Limb (tissue), 2 donors: Measurements from ENCODE around the gene SNRNP27.

Experiments
- DNase-seq, 2 donors: peaks; one replicate each; pipeline ENCODE4 v3.0.0-alpha.2; 2016; ENCODE audit errors: extremely low spot score in 2 of 2

SNRNP27 gene

DNA sequence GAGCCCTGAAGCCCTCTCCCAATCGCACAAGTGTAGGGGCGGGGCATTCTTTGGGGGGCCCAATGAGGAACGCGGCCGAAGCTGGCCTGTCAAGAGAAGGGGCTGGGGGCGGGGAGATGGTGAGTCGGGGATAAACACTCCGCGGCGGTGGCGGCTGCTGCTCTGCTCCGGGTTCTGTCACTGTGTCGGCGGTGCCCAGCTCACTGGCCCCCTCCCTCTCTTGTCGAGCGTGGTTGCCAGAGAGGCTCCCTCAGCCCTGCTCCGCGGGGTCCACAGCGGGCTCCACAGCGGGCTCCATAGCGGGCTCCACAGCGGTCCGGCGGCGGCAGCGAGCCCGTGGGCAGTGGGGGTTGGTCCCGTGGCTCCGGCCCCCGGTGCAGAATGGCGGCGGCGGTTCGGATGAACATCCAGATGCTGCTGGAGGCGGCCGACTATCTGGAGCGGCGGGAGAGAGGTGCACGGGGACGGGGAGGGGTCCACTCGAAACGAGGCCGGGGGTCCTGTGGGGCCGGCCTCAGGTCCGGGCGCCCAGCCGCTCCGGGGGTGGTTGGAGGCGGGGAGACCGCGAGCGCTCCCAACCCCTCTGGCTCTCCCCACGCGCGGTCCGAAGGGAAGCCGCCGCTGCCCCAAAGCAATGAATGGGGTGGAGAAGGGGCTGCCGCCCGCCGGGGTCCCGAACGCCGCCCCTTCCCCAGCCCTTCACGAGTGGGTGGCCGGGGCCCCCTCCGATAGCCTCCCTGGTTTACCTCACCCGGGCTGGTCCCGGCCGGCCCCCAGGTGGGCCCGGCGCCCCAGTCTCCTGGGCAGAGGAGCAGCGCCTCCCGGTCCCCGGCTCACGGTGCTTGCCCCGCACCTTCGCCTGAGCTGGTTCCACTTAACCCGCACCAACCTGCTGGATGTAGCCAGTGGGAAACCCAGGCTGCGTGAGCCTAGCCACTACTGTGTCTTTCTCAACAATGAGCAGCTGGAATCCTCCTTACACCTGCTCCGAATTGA is 21.5 kb downstream of the SNRNP27 start, which contains the start of gene MXD1:
Gene MXD1, plus strand, starts transcription at position 160 of the 996 bp plus-strand sequence. Its CDS starts 222 bp downstream, at position 382.
- DNase-seq = no peak

DNA sequence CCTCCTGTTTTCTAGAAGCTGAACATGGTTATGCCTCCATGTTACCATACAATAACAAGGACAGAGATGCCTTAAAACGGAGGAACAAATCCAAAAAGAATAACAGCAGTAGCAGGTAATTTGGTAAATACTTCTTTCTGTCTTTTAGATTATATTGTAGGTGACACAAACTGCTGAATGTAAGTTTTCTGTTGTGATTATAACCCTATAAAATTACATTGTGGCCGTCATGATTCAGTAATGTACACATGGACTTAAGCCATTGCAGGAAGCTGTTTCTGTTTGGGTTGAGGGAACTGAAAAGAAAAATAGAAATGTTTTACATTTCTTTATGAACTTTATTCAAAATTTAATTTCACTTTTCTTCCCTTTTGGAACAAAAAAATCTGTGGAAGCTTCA is 22.4 kb downstream of the SNRNP27 start:
- no peak for DNase-seq

DNA sequence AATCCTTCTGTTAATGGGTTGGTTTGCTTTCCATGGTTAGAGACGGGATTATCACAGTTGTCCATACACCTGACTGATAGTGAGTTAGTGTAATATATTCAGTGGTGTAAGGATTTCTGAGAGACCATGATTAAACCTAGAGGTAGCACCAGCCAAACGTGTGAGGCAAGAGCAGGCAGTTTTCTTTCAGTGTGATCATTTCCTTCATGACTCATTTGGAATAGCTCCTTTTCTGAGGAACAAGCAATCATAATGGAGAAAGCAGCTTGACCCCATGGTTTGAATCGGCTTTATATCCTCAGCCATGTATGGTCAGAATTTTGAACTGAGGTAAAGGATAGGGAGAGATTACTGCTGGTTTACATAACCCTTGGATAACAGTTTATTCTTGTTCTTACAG is 24.1 kb downstream of the SNRNP27 start:
- no peak for DNase-seq

DNA sequence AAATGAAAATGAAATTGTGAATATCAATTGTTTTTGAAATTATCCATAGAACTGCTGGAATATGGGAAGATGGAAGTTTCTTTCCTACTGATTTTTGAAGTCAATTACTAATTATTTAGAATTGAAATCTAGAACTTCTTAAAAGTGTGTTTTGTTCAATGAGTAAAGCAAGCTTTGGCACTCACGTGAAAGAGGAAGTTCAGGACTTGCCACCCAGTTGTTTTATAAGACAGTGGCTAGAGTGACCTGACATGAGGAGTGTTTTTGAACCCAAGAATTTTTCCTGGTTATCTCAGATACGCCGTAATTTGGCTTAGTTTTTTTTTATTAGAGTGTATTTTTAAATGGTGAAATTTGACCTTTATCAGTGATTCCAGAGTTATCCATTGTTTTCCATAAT is 24.6 kb downstream of the SNRNP27 start:
- DNase-seq = no peak

DNA sequence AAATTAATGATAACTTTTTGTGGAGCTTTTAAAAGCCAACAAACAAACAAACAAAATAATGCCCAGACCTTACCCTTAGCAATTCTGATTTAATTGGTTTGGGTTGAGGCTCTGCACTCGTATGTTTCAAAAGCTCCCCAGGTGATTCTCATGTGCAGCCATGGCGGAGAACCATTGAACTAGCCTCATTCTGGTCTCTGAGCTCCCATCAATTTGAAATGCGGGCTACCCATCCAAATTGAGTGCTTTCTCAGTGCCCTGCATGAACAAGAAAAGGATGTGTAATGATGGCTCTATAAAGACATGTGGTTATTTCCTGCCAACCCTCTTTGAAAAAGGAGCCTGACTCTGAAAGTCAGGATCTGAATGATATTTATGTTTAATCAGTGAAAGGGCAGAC is 29.4 kb downstream of the SNRNP27 start:
- DNase-seq = no peak

DNA sequence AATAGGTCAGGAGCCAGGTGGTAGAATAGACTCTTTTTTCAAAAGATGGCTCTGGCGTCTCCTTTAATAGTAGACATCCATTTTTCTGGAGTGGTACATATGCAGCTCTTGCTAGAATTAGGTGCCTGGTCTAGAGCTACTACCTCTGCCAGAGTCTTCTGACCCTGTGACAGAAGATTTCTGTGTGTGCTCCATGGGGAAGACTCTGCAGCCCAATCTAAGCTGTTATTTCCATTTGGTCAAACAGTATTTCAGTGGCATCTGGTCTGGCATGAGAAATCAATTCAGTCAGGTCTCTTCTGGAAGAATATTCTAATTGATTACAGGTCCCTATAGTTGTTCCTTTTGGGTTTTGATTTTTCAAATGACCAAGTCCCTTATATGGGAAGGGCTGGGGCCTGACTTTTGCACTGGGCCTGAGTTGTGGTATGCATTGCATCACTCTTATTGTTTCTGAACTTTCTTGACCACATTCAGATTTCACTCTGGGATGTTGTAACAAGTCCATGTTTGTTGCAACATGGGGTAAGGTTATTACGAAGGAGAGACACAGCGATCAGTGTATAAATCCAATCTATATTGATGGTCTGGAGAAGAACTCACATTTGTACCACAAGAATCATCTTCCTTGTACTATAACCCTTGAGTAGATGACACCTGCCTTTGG is 33.2 kb downstream of the SNRNP27 start:
- no peak for DNase-seq

DNA sequence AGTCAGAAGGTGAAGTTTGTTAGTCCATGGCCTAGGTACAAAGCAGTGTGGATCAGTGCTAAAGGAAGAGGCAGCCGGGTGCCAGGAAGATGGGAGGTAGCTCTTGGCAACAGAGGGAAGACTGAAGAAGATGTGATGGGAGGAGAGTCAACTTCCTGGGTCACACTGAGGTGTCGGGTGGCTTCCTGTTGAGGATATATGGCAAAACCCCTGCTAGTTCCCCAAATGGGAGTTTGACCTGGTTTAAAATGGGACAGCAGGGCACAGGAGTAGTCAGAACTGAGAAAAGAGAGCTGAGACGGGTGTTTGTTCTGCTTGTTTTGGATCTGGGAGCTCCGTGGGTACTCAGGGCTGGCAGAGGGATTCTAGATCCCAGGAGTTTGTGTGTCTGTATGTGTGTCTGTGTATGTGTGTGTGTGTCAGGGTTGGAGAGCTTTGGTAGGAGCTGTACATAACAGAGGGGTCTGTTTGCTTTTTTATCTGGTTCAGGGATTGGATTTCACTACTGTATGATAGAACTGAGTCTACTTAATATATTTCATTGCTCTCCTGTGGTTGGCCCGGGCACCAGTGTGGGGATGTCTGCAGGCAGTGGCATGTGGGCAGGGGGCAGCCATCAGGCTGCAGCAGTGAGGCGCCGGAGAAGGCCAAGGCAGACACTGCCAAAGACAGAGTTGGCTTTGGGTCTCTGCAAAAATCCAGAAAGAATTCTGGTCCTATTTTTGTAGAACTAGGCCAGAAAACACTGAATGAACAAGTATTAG is 38.3 kb downstream of the SNRNP27 start:
- no peak for DNase-seq

DNA sequence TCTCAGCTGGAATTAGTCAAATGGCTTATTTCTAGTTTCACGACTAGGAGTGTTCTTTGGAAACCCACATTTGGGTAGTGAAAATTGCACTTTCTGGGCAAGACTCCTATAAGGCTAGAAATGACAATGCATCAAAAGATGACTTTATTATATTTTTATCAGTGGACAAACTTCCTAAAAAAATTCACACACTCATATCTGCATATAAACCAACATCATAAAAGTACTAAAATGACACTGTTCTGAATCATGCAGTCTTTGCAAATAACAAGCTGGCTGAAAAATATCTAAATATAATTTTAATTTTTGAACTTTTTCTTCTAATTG is 38.8 kb downstream of the SNRNP27 start:
- DNase-seq = no peak

DNA sequence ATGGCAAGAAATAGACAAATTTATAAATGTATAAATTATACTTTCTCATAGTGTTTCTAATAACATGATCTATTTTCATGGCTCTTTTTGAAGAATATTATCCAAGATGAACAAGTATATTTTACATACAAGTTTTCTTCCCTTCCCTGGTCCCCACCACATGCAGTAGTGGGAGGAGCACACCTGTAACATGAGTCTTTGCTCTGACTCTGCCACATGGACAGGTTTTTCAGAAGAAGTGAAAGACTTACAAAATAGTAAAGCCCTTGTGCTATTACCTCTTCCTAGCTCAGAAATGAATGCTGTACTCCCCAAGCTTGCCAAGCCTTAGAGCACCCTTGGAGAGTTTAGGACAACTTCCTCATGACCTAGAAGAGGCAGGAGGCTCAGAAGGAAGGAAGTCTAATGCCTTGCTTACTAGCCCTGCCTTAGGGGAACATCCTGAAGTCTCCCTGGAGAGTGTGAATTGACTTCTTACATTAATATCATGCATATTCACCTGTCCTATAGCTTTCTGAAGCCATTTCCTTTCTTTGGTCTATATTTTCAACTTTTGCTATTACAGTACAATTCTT is 39.6 kb downstream of the SNRNP27 start:
- no peak for DNase-seq

DNA sequence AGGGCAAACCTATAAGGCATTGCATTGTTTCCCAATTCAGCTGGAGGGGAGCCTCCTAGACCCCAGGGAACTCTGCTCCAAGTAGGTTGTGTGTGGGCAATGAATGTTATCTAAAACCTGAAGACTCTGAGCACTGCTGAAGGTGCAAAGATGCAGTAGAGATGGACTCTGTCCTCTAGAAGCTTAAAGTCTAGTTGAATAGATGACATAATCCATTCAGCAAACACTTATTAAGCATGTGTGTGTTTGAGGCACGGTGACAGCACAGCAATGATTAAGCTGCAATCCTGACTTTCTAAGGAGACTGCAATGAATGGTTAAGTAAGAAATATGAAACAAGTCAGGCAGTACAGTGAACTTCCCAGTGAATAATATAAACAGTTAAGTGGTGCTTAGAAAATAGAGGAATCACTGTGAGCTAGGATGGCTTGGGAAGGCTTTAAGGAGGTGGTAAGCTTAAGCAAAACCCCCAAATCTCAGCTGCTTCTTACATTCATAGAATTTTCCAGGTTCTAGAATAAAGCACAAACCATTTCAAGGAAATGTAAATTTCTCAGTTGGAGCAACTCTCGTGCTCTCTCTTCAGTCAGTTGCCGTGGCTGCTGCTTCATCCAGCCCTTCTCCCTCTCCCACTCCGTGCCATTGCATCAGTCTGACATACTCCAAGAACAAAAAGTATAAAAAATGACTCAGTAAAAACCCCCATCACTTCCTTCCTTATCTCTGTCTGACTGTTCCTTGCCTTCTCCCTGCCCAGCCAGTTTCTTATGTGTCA is 40.3 kb downstream of the SNRNP27 start:
- DNase-seq = no peak

DNA sequence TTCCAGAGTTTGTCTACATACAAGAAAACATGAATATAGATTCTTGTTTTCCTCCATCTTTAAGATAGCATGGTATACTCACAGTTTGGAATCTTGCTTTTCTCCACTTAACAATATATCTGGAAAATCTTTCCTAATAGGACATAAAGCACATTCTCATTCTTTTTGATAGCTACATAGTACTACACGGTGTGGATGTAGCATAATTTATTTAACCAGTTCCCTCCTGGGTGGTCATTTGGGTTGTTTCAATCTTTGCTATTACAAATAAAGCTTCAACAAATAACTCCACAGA is 40.8 kb downstream of the SNRNP27 start:
- DNase-seq = no peak

DNA sequence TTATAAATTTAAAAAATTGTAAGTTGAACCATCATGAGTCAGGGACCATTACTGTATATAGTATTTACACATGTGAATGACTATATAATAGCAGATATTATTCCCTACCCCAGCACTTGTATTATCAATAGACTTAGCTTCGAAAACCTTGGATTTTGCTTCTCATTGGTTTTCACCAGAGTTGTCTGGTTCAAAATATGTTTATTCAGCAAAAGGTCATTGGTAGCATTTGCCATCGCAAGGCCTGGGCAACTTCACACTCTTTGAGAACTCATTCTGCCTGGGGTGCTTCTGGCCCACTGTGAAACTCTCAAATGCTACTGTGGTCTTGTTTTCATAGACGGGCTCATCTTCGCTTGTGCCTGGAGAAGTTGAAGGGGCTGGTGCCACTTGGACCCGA is 41.3 kb downstream of the SNRNP27 start:
- no peak for DNase-seq

DNA sequence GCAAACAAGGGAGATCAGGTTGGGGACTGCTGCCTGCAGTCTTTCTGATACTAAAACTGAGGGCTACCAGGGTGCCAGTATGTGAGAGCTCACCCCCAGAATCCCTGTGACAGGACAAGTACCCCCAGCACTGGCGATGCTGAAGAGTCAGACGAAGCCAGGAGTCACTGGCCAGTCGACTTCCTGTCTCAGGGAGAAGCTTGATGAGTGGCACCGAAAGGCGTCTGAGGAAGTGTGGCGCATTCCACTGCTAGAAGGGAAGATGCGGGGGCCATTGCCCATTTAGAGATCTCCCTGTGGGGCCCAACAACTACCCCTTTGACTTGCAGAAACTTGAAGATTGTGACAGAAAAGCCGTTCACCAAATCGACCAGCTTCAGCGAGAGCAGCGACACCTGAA is 43.1 kb downstream of the SNRNP27 start:
- DNase-seq = no peak

DNA sequence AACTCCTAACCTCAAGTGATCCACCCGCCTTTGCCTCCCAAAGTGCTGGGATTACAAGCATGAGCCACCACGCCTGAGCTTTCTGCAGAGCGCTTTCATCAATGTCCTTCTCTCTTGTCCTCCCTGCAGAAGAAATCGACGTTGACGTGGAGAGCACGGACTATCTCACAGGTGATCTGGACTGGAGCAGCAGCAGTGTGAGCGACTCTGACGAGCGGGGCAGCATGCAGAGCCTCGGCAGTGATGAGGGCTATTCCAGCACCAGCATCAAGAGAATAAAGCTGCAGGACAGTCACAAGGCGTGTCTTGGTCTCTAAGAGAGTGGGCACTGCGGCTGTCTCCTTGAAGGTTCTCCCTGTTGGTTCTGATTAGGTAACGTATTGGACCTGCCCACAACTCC is 44.2 kb downstream of the SNRNP27 start:
- no peak for DNase-seq

DNA sequence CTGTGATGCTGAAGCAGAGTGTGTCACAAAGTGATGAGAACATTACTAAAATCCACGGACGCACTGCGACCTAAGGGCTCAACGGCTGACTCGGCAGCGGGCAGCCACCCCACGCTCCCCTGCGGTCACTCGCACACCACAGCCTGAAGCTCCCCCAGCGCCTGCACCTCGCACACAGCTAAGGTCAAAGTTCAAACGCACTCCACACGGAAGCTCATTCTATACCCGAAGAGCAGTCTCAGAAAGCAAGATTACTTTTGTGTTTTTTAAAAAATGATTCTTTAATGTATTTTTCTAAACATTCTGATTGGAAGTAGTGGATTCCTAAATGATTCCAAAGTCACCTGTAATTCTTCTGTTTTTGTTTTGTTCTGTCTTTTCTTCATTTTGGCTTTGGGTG is 46.0 kb downstream of the SNRNP27 start:
- DNase-seq = no peak

DNA sequence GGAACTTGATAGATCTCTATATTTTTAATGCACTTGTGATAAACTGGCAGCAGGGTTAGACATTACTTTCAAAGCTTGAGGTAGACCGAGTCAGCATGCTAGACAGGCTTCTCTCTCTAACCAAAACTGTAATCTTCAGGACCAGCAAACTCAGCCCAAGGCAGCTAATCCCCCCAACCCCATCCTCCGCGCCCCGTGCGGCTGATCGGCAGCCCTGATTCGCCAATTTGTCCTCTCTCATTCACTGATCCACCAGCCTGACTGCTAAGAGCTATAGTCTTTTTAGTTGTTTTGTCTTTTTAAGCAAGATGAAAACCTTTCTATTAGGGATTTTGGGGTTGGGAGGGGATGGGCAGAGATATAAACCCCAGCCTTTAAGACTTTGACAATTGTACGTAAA is 46.9 kb downstream of the SNRNP27 start:
- DNase-seq = no peak

DNA sequence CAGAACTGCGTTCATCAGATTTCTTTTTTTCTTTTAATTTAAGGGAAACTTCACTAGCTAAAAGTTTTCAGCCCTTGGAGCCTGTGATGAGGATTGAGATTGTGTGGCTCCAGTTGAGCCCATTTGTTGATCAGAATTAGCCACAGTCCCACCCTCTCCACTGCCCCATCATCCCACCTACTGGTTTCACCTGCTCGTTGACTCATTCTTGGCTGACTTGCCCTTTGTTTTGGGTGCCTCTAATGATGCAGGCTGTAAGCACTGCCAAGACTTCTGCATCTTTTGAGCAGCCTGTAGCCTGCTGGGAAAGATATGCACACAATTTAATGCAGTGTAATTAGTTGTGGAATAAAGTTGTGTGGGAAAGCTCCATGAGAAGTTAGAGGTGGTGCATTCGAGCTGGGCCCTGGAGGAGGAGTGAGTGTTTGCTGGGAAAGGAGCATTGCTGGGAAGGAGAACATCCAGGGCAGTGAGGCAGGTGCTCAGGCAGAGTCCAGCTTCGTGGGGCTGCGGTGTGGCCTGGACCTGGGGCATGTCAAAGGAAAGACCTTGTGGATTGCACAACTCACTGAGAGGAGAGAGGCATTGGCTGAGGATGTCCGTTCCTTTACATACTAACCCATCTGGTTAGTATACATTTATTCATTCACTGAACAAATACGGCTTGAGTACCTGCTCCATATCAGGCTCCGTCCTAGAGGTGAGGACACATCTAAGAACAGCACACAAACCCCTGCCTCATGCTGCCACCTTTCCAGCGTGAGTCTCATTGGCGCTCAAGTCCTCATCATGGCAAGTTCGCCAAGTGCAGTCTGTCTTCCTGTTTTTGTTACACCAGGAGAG is 49.5 kb downstream of the SNRNP27 start:
- no peak for DNase-seq

DNA sequence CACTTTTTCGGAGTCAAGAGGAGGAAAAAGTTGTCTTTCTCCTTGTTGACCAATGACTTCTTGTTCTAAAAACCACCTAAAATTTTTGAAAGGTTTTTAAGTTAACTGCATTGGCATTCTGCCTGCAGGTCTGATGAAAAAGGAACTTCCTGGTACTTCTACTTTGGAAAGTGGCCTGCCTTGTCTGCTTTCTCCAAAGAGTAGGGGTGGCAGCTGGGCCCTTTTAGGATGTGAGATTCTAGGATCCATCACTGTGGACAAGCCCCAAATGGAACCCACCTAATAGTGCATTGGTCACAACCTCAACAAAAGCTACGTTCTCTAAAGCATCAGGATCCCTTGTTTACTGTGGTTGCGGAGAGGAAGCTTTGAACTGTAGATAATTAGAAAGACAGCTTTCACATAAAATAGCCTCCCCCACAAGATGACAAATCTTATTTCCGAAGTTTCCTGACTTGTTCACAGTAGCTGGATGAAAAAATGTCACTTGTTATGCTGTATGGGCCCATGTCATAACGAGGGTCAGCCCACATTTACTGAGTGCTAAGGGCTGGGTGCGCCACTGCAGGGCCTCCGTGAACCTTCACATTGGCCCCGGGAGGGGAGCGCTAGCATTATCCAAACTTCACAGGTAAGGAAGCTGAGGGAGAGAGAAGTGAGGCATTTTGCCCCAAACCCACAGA is 50.2 kb downstream of the SNRNP27 start:
- no peak for DNase-seq

DNA sequence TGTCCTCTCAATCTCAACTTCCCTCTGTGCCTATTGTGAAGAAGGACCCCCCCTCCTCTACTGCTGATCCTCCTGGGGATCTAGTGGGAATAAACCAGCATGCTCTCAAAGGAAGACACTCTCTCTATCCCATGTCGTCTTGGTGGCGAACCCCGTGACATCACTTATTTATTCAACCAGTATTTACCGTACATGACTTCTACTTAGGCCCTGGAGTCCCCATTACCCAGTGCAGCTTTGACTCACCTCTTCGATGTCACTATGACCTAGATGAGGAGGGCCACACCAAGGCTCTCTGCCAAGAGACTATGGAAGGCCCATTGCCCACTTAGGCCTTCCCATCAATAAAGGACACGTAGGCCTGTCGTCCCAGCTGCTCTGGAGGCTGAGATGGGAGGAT is 51.0 kb downstream of the SNRNP27 start:
- no peak for DNase-seq

DNA sequence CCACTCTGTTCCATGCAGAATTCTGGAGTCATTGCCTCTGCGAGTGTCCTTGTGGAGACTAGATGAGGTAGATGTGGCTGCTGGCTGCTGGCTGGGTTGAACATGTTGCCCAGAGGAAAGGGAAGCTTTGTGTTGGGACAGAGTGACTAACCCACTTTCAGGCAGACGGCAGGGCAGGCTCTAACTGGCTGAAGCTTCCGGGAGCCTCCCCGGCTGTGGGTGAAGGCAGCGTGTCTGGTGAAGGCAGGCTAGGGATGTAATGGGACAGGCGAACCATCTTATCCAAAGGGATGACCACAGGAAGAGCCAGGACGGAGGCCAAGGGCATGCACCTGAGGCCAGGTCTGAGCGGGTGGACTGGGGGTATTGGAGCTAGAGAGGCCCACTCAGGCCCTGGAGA is 51.7 kb downstream of the SNRNP27 start:
- no peak for DNase-seq
